Endothelial cell of umbilical vein (primary cell): Measurements from ENCODE around the gene DCUN1D2. TPM values are rescaled to one million over a fixed set of nuclear protein-coding genes. Genes with fewer than 3 reads are reported as not detected.

Experiments
- BruUV-seq: library from RNA; stranded (reverse); fragments of 400-500 nt; replicated peaks from 2 replicates; lab custom pipeline; 2021; lab: Mats Ljungman, UMichigan
- CTCF ChIA-PET: fragments of 300-600, 350-600 bp; sonication (Branson Sonifier 250); formaldehyde crosslinking; loops from one replicate; lab custom pipeline; 2021; ENCODE audit warnings: antibody characterized with exemption, inconsistent platforms; lab: Charles Lee
- POLR2A ChIA-PET: fragments of 300-600, 350-600 bp; sonication (Branson Sonifier 250); formaldehyde crosslinking; loops from one replicate; lab custom pipeline; 2021; ENCODE audit warnings: antibody characterized with exemption, inconsistent platforms; lab: Charles Lee
- DNase-seq: peaks from one replicate; pipeline ENCODE4 v3.0.0-alpha.2; 2011; ENCODE audit warnings: low read depth, low spot score
- FAIRE-seq: peaks from 2 replicates; lab custom pipeline; 2011; peaks lifted over from hg19 to GRCh38; lab: Jason Lieb, UNC
- H2AFZ ChIP-seq: 2 replicates; pipeline ENCODE4 v1.6.0; 2012; ENCODE audit warnings: low read depth, low read length, control low read depth, inconsistent platforms
- H3K27ac ChIP-seq: 2 replicates; pipeline ENCODE4 v1.5.1; 2011; ENCODE audit warnings: low read depth, mild to moderate bottlenecking, control low read depth, low read length, moderate library complexity; ENCODE audit not compliant: insufficient read depth
- H3K27me3 ChIP-seq, 2 experiments: 2 replicates each; pipeline versions ENCODE4 v1.6.0 to v1.6.1; 2011; ENCODE audit warnings: low read length in 2 of 2, mixed read lengths in 1 of 2; ENCODE audit not compliant: control insufficient read depth in 2 of 2, insufficient read depth in 2 of 2
- H3K36me3 ChIP-seq, 2 experiments: 2 replicates in 1 of 2; 3 replicates in 1 of 2; pipeline ENCODE4 v1.5.1; 2011; ENCODE audit warnings: low read length in 2 of 2, mild to moderate bottlenecking in 1 of 2, moderate library complexity in 1 of 2; ENCODE audit not compliant: control insufficient read depth in 2 of 2, insufficient read depth in 2 of 2; ENCODE audit errors: extremely low read depth in 1 of 2
- H3K4me1 ChIP-seq: 3 replicates; pipeline ENCODE4 v1.5.1; 2011; ENCODE audit warnings: mild to moderate bottlenecking, low read length; ENCODE audit not compliant: control insufficient read depth, insufficient read depth; ENCODE audit errors: extremely low read depth
- H3K4me2 ChIP-seq: 2 replicates; pipeline ENCODE4 v1.6.1; 2011; ENCODE audit warnings: low read length, control low read depth, mixed read lengths; ENCODE audit not compliant: insufficient read depth
- H3K4me3 ChIP-seq, 3 experiments: fragments of 200-600 bp in 1 of 3; sonication (generic), shearing (Covaris generic) in 1 of 3; replicated peaks in 1 of 3; 2 replicates each; pipeline ENCODE4 v1.5.1; 2011 to 2016; ENCODE audit warnings: control low read depth in 3 of 3, low read length in 3 of 3, mild to moderate bottlenecking in 2 of 3, inconsistent platforms in 1 of 3, low read depth in 1 of 3, moderate library complexity in 1 of 3; ENCODE audit not compliant: insufficient read depth in 1 of 3
- H3K79me2 ChIP-seq: 2 replicates; pipeline ENCODE4 v1.6.0; 2012; ENCODE audit warnings: low read length, inconsistent platforms; ENCODE audit not compliant: control insufficient read depth, insufficient read depth
- H3K9ac ChIP-seq: replicated peaks from 2 replicates; pipeline ENCODE3; 2011; ENCODE audit warnings: low read length, control low read depth; ENCODE audit not compliant: insufficient read depth; ENCODE audit errors: extremely low read depth
- H3K9me1 ChIP-seq: replicated peaks from 3 replicates; pipeline ENCODE4 v1.6.0; 2011; ENCODE audit warnings: mild to moderate bottlenecking, low read length; ENCODE audit not compliant: control insufficient read depth, insufficient read depth; ENCODE audit errors: extremely low read depth
- H3K9me3 ChIP-seq: replicated peaks from 2 replicates; pipeline ENCODE4 v1.5.1; 2012; ENCODE audit warnings: low read length, inconsistent platforms; ENCODE audit not compliant: control insufficient read depth, insufficient read depth
- H4K20me1 ChIP-seq: replicated peaks from 2 replicates; pipeline ENCODE3; 2011; ENCODE audit warnings: mild to moderate bottlenecking, low read length; ENCODE audit not compliant: control insufficient read depth, insufficient read depth; ENCODE audit errors: extremely low read depth
- EZH2 ChIP-seq: IDR thresholded peaks from 2 replicates; pipeline ENCODE4 v1.6.1; 2012; ENCODE audit warnings: borderline replicate concordance, low read depth, mild to moderate bottlenecking, moderate library complexity, low read length, inconsistent platforms; ENCODE audit not compliant: severe bottlenecking
- FOS ChIP-seq: IDR thresholded peaks from 2 replicates; pipeline ENCODE4 v1.6.1; 2011; ENCODE audit warnings: mild to moderate bottlenecking, low read length, moderate library complexity, borderline replicate concordance; ENCODE audit not compliant: insufficient read depth
- GATA2 ChIP-seq: IDR thresholded peaks from 2 replicates; pipeline ENCODE4 v1.7.0; 2011; ENCODE audit warnings: low read depth, mild to moderate bottlenecking, moderate library complexity, mixed read lengths, low read length; ENCODE audit not compliant: insufficient read length, insufficient read depth
- JUN ChIP-seq: IDR thresholded peaks from 2 replicates; pipeline ENCODE4 v1.6.1; 2011; ENCODE audit warnings: borderline replicate concordance, low read depth; ENCODE audit not compliant: insufficient read length, insufficient read depth
- MYC ChIP-seq: IDR thresholded peaks from one replicate; pipeline ENCODE4 v1.6.1; 2011; ENCODE audit warnings: mild to moderate bottlenecking, low read depth, low read length
- POLR2A ChIP-seq: IDR thresholded peaks from 2 replicates; pipeline ENCODE4 v1.6.1; 2012; ENCODE audit warnings: low read depth, mild to moderate bottlenecking, control low read depth, low read length
- POLR2AphosphoS5 ChIP-seq: IDR thresholded peaks from 2 replicates; pipeline ENCODE4 v1.6.1; 2012; ENCODE audit warnings: low read depth, mild to moderate bottlenecking, control low read depth, low read length, moderate library complexity; ENCODE audit not compliant: insufficient read depth
- dilution Hi-C: fragments of 300-500 bp; cut with MboI; formaldehyde crosslinking; loops from one replicate; pipeline ENCODE4 v1.15.0; 2019; ENCODE audit warnings: low sequenced_read_pairs; ENCODE audit not compliant: extremely low pct_ligation_motif_present
- intact Hi-C: fragments of 100-400 bp; cut with micrococcal nuclease; formaldehyde crosslinking; loops from one replicate; pipeline ENCODE4 v1.10.0; 2022
- polyA plus RNA-seq, 4 experiments: library from polyadenylated mRNA; depleted of rRNA in 3 of 4; stranded (reverse) in 3 of 4; unstranded in 1 of 4; fragments of >200 nt; gene quantifications; 2 replicates each; pipeline versions ENCODE4 v1.2.1 to v1.2.3, GENCODE V29; 2011 to 2012; ENCODE audit warnings: missing spikeins in 1 of 4
- total RNA-seq: library from RNA; stranded (reverse); gene quantifications from 2 replicates; pipeline ENCODE4 v1.2.3, GENCODE V29; 2021
- TF ChIP-seq, protein P1 (sequence below): IDR thresholded peaks from 2 replicates; pipeline ENCODE4 v1.6.1; 2011; ENCODE audit not compliant: insufficient read depth, insufficient read length
- TF ChIP-seq, protein P2 (sequence below), 2 donors: IDR thresholded peaks; 1 replicate in 1 of 2; 2 replicates in 1 of 2; pipeline ENCODE4 v1.5.1; 2011; ENCODE audit warnings: low read length in 2 of 2, mild to moderate bottlenecking in 2 of 2, moderate library complexity in 2 of 2, control low read depth in 1 of 2, inconsistent platforms in 1 of 2, low read depth in 1 of 2; ENCODE audit not compliant: insufficient read depth in 1 of 2; ENCODE audit errors: extremely low read depth in 1 of 2

DCUN1D2 gene
- total and polyA plus RNA-seq, 2 donors (not counting 3 experiments of a cell fraction or from before 2014, with no cell fraction given): 10.5 to 24.9 TPM

DNA sequence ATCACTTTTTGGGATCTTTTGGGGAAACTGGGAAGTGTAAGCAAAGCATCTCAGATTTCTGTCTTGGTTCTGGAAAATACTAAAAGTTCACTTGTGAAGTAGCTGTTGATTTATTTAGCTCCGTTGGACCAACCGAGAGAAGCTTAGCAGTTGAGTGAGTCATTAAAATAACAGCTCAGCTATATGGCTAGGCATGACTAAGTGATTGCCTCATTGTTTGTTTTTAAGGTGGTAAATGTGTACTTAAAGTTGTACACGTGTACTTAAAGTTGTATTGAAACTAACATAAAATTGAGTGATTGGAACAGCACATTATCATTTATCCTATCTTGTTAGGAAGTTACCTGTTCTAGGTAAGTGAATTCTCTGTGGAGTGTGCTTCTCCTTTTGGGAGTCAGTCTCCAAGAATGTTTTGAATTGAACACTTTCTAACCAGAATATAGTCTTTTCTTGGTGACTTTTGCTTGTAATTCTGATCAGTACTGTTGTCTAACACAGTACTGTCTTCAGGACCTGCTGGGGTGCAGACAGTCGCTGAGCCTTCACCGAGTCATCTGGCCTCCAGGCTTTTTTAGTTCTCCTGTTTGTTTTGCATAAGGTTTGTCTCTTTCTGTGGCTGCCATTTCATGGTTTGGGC, 2.9 kb upstream of the DCUN1D2 start:
- ChIA-PET POLR2A (interaction anchor here (0.6 to 0.7 kb wide), 2 partner anchors 10 to 195 kb away, joined by 3 read pairs; no protein-coding TSS in a partner anchor), CTCF (interaction anchor here (1.2 to 1.7 kb wide), 4 partner anchors 20 to 69 kb away, joined by 3 to 9 read pairs (median 4); no protein-coding TSS in a partner anchor)
- Histone ChIP-seq H3K9me1 (no peaks in the 10 kb centered on the region), H3K4me3 (peak overlapping the region in 1 of 3 experiments; percentile 46), H3K79me2 (peaks cover 84% of the 10 kb centered on the region), H3K4me2 (peak overlapping the region; percentile 95), H3K4me1 (peaks cover 49% of the 10 kb centered on the region), H4K20me1 (peaks cover 3% of the 10 kb centered on the region), H3K9me3 (no peaks in the 10 kb centered on the region), H3K36me3 (peaks cover 13 to 24% of the 10 kb centered on the region in 2 experiments), H2AFZ (no peak overlapping the region), H3K9ac (peak overlapping the region; percentile 68), H3K27me3 (no peaks in the 10 kb centered on the region), H3K27ac (peak overlapping the region; percentile 78)
- no TSS peak for BruUV-seq
- DNase-seq: peak; percentile 95
- intact Hi-C loops (no loop called here), dilution Hi-C loops (no loop called here)
- peak; percentile 92 for FAIRE-seq
- TF ChIP-seq FOS: peak; percentile 97
- peak; percentile 100 for TF ChIP-seq JUN
- TF ChIP-seq EZH2: no peak

DNA sequence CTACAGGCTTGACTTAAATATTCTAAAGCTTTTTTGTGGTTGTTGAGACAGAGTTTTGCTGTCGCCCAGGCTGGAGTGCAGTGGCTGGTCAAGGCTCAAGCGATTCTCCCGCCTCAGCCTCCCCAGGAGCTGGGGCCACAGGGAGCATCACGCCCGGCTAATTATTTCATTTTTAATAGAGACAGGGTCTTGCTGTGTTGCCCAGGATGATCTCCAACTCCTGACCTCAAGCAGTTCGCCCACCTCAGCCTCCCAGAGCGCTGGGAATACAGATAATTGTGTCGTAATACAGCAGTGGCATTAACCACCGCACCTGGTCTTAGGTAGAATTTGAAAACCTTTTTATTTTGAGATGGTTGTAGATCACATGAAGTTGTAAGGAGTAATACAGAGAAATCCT, 1.5 kb upstream of the DCUN1D2 start:
- Histone ChIP-seq H4K20me1 (no peaks in the 10 kb centered on the region), H3K27ac (peak overlapping the region; percentile 63), H3K4me2 (peak overlapping the region; percentile 82), H3K4me3 (peak overlapping the region; percentile 61 to 90 (median 78)), H3K9ac (peak overlapping the region; percentile 75), H2AFZ (no peak overlapping the region), H3K9me3 (no peaks in the 10 kb centered on the region), H3K36me3 (peaks cover 7 to 11% of the 10 kb centered on the region in 2 experiments), H3K79me2 (peaks cover 85% of the 10 kb centered on the region), H3K27me3 (no peaks in the 10 kb centered on the region), H3K4me1 (peaks cover 49% of the 10 kb centered on the region), H3K9me1 (no peaks in the 10 kb centered on the region)
- no peak for DNase-seq
- BruUV-seq: no TSS peak
- CTCF ChIA-PET: no interaction called here
- intact Hi-C loops (loop anchor here (1.0 to 2.0 kb wide), 3 partner anchors 55 to 195 kb away; partner anchors contain the start of gene LAMP1), dilution Hi-C loops (no loop called here)
- FAIRE-seq: peak; percentile 21
- POLR2A ChIA-PET: no interaction called here
- TF ChIP-seq POLR2AphosphoS5: no peak
- TF ChIP-seq, protein P1, sequence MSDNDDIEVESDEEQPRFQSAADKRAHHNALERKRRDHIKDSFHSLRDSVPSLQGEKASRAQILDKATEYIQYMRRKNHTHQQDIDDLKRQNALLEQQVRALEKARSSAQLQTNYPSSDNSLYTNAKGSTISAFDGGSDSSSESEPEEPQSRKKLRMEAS: no peak
- TF ChIP-seq MYC: no peak
- TF ChIP-seq FOS: no peak
- no peak for TF ChIP-seq GATA2
- TF ChIP-seq POLR2A: no peak
- no peak for TF ChIP-seq JUN
- no peak for TF ChIP-seq EZH2
- TF ChIP-seq, protein P2, sequence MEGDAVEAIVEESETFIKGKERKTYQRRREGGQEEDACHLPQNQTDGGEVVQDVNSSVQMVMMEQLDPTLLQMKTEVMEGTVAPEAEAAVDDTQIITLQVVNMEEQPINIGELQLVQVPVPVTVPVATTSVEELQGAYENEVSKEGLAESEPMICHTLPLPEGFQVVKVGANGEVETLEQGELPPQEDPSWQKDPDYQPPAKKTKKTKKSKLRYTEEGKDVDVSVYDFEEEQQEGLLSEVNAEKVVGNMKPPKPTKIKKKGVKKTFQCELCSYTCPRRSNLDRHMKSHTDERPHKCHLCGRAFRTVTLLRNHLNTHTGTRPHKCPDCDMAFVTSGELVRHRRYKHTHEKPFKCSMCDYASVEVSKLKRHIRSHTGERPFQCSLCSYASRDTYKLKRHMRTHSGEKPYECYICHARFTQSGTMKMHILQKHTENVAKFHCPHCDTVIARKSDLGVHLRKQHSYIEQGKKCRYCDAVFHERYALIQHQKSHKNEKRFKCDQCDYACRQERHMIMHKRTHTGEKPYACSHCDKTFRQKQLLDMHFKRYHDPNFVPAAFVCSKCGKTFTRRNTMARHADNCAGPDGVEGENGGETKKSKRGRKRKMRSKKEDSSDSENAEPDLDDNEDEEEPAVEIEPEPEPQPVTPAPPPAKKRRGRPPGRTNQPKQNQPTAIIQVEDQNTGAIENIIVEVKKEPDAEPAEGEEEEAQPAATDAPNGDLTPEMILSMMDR (IDR thresholded peaks at IDR 0.05; ENCODE audit: extremely low read depth in 1 of 2, insufficient read depth in 1 of 2, low read depth in 1 of 2, low read length in 2 of 2): no peak
